HCT116 (cell line): ENCODE data around the gene ITSN1.

Experiments
- ATF3 ChIP-seq: IDR thresholded peaks from 2 replicates; pipeline ENCODE4 v1.6.1; 2012
- ELF1 ChIP-seq: IDR thresholded peaks from 2 replicates; pipeline ENCODE4 v1.6.1; 2012; ENCODE audit warnings: low read depth, borderline replicate concordance
- EZH2 ChIP-seq: fragments of 200-600 bp; sonication (generic); IDR thresholded peaks from 2 replicates; pipeline ENCODE4 v1.6.1; 2017; ENCODE audit warnings: antibody characterized with exemption, mixed run types
- JUND ChIP-seq: IDR thresholded peaks from 2 replicates; pipeline ENCODE4 v1.6.1; 2012
- POLR2A ChIP-seq: IDR thresholded peaks from 2 replicates; pipeline ENCODE4 v1.7.0; 2011; ENCODE audit warnings: borderline replicate concordance; ENCODE audit not compliant: insufficient read depth, insufficient read length; ENCODE audit errors: extremely low read depth
- POLR2AphosphoS5 ChIP-seq: IDR thresholded peaks from 2 replicates; pipeline ENCODE4 v1.6.1; 2011; ENCODE audit warnings: mild to moderate bottlenecking, low read depth, low read length, moderate library complexity
- RAD21 ChIP-seq: IDR thresholded peaks from 2 replicates; pipeline ENCODE4 v1.6.1; 2012; ENCODE audit warnings: low read depth, mild to moderate bottlenecking
- REST ChIP-seq: IDR thresholded peaks from 2 replicates; pipeline ENCODE4 v1.6.1; 2012; ENCODE audit warnings: low read depth
- SIN3A ChIP-seq: IDR thresholded peaks from 2 replicates; pipeline ENCODE4 v1.6.1; 2012; ENCODE audit warnings: low read depth
- SP1 ChIP-seq: IDR thresholded peaks from 2 replicates; pipeline ENCODE4 v1.6.1; 2012; ENCODE audit warnings: low read depth
- SRF ChIP-seq: IDR thresholded peaks from 2 replicates; pipeline ENCODE4 v1.6.1; 2012; ENCODE audit warnings: low read depth
- TCF7L2 ChIP-seq: IDR thresholded peaks from 2 replicates; pipeline ENCODE4 v1.7.0; 2011; ENCODE audit warnings: borderline replicate concordance, inconsistent platforms; ENCODE audit not compliant: insufficient read depth, insufficient read length; ENCODE audit errors: extremely low read depth
- YY1 ChIP-seq: IDR thresholded peaks from 2 replicates; pipeline ENCODE4 v1.6.1; 2011; ENCODE audit warnings: low read length, low read depth, moderate library complexity, mild to moderate bottlenecking; ENCODE audit not compliant: insufficient replicate concordance; ENCODE audit errors: extremely low read depth
- TF ChIP-seq, protein P1 (sequence below), 3 experiments: fragments of 200-600 bp in 1 of 3; sonication (generic) in 1 of 3; IDR thresholded peaks in 2 of 3; conservative IDR thresholded peaks in 1 of 3; 2 replicates each; pipeline ENCODE4 v1.5.1; 2012 to 2017; ENCODE audit warnings: low read depth in 2 of 3, low read length in 2 of 3, antibody characterized with exemption in 1 of 3, borderline replicate concordance in 1 of 3, control low read depth in 1 of 3, mild to moderate bottlenecking in 1 of 3, mixed read lengths in 1 of 3, mixed run types in 1 of 3, moderate library complexity in 1 of 3; ENCODE audit not compliant: insufficient read depth in 1 of 3

- TF ChIP-seq, protein P1, sequence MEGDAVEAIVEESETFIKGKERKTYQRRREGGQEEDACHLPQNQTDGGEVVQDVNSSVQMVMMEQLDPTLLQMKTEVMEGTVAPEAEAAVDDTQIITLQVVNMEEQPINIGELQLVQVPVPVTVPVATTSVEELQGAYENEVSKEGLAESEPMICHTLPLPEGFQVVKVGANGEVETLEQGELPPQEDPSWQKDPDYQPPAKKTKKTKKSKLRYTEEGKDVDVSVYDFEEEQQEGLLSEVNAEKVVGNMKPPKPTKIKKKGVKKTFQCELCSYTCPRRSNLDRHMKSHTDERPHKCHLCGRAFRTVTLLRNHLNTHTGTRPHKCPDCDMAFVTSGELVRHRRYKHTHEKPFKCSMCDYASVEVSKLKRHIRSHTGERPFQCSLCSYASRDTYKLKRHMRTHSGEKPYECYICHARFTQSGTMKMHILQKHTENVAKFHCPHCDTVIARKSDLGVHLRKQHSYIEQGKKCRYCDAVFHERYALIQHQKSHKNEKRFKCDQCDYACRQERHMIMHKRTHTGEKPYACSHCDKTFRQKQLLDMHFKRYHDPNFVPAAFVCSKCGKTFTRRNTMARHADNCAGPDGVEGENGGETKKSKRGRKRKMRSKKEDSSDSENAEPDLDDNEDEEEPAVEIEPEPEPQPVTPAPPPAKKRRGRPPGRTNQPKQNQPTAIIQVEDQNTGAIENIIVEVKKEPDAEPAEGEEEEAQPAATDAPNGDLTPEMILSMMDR (IDR thresholded peaks at IDR 0.05 in 2 of 3, conservative IDR thresholded peaks at IDR 0.05 in 1 of 3; ENCODE audit: borderline replicate concordance in 1 of 3, insufficient read depth in 1 of 3, low read depth in 2 of 3, low read length in 2 of 3) = no peak
- TF ChIP-seq POLR2AphosphoS5 (no peak), EZH2 (no peak), ELF1 (no peak), JUND (no peak), REST (no peak), RAD21 (no peak), POLR2A (no peak), SIN3A (no peak), ATF3 (no peak), TCF7L2 (no peak), YY1 (no peak), SP1 (no peak), SRF (no peak)
These were observed 242.3 kb downstream of the ITSN1 start for GRCh38 chr21:33884376-33885171.
